Loucy (cell line): ENCODE results near the gene PHRF1.

Source experiments
- EZH2phosphoT487 ChIP-seq: fragments of 200-600 bp; IDR thresholded peaks from 2 replicates; pipeline ENCODE4 v1.6.1; 2018; ENCODE audit warnings: antibody characterized with exemption, mild to moderate bottlenecking, moderate library complexity, borderline replicate concordance
- TF ChIP-seq, protein P1 (sequence below): fragments of 200-600 bp; sonication (generic); conservative IDR thresholded peaks from 2 replicates; pipeline ENCODE4 v1.5.1; 2014; ENCODE audit warnings: mild to moderate bottlenecking, antibody characterized with exemption, low read length

- TF ChIP-seq, protein P1, sequence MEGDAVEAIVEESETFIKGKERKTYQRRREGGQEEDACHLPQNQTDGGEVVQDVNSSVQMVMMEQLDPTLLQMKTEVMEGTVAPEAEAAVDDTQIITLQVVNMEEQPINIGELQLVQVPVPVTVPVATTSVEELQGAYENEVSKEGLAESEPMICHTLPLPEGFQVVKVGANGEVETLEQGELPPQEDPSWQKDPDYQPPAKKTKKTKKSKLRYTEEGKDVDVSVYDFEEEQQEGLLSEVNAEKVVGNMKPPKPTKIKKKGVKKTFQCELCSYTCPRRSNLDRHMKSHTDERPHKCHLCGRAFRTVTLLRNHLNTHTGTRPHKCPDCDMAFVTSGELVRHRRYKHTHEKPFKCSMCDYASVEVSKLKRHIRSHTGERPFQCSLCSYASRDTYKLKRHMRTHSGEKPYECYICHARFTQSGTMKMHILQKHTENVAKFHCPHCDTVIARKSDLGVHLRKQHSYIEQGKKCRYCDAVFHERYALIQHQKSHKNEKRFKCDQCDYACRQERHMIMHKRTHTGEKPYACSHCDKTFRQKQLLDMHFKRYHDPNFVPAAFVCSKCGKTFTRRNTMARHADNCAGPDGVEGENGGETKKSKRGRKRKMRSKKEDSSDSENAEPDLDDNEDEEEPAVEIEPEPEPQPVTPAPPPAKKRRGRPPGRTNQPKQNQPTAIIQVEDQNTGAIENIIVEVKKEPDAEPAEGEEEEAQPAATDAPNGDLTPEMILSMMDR = no peak
- TF ChIP-seq EZH2phosphoT487 = no peak
Observed at GRCh38 chr11:607020-607780, 30.9 kb downstream of the PHRF1 start.
